ELR (cell line): ENCODE measurements around the gene ARHGAP19.

ENCODE experiments used
- DNase-seq: peaks from one replicate; pipeline ENCODE4 v3.0.0-alpha.2; 2015; ENCODE audit warnings: low read depth

The ARHGAP19 gene

GRCh38 chr10:97228130-97228774 is 64.2 kb downstream of the ARHGAP19 start:
- DNase-seq: no peak

GRCh38 chr10:97226398-97226797 is 66.0 kb downstream of the ARHGAP19 start:
- no peak for DNase-seq

GRCh38 chr10:97224483-97225435 is 67.7 kb downstream of the ARHGAP19 start:
- no peak for DNase-seq

- no peak for DNase-seq
Measured at GRCh38 chr10:97222326-97222961, 70.0 kb downstream of the ARHGAP19 start.

- DNase-seq: no peak
Measured at GRCh38 chr10:97220355-97220754, 72.1 kb downstream of the ARHGAP19 start.

GRCh38 chr10:97217299-97217698 is 75.1 kb downstream of the ARHGAP19 start:
- no peak for DNase-seq

GRCh38 chr10:97215619-97216260 is 76.7 kb downstream of the ARHGAP19 start:
- no peak for DNase-seq

GRCh38 chr10:97213431-97213830 is 79.0 kb downstream of the ARHGAP19 start:
- DNase-seq: no peak

- no peak for DNase-seq
Measured at GRCh38 chr10:97211229-97211628, 81.2 kb downstream of the ARHGAP19 start.

GRCh38 chr10:97210543-97210960 is 81.9 kb downstream of the ARHGAP19 start:
- peak; percentile 70 for DNase-seq

GRCh38 chr10:97207756-97208346 is 84.6 kb downstream of the ARHGAP19 start:
- no peak for DNase-seq

GRCh38 chr10:97207131-97207530 is 85.3 kb downstream of the ARHGAP19 start:
- DNase-seq: no peak

- DNase-seq: no peak
Measured at GRCh38 chr10:97204826-97205679, 87.4 kb downstream of the ARHGAP19 start.

- no peak for DNase-seq
Measured at GRCh38 chr10:97203220-97203619, 89.2 kb downstream of the ARHGAP19 start.

- DNase-seq: no peak
Measured at GRCh38 chr10:97200616-97201015, 91.8 kb downstream of the ARHGAP19 start.

GRCh38 chr10:97199152-97199551 is 93.3 kb downstream of the ARHGAP19 start:
- DNase-seq: no peak

- DNase-seq: no peak
Measured at GRCh38 chr10:97197030-97197500, 95.4 kb downstream of the ARHGAP19 start.

- DNase-seq: peak; percentile 80
Measured at GRCh38 chr10:97196223-97197029, 96.0 kb downstream of the ARHGAP19 start.

- DNase-seq: no peak
Measured at GRCh38 chr10:97195706-97196222, 96.7 kb downstream of the ARHGAP19 start.
